CD4-positive, alpha-beta T cell treated with Interleukin-4 for 1 hour (primary cell): ENCODE results near the gene TCF7L2.

Source experiments
- DNase-seq, 2 donors: peaks; one replicate each; pipeline ENCODE4 v3.0.0-alpha.2; 2020 to 2022

Gene TCF7L2

GRCh38 chr10:113026679-113027078 lies 76.6 kb downstream of the TCF7L2 start:
- no peak for DNase-seq

GRCh38 chr10:113027230-113027573 lies 77.2 kb downstream of the TCF7L2 start:
- no peak for DNase-seq

- no peak for DNase-seq
These were observed 77.8 kb downstream of the TCF7L2 start for GRCh38 chr10:113027574-113028455.

GRCh38 chr10:113028456-113029440 lies 78.7 kb downstream of the TCF7L2 start:
- no peak for DNase-seq

- DNase-seq, result no peak
These were observed 80.4 kb downstream of the TCF7L2 start for GRCh38 chr10:113030453-113030852.

- DNase-seq, result no peak
These were observed 81.1 kb downstream of the TCF7L2 start for GRCh38 chr10:113031147-113031546.

- peak in 1 of 2 donors; percentile 3 for DNase-seq
These were observed 83.9 kb downstream of the TCF7L2 start for GRCh38 chr10:113033991-113034390.

GRCh38 chr10:113035732-113036312 lies 85.8 kb downstream of the TCF7L2 start:
- DNase-seq, result no peak

GRCh38 chr10:113036619-113037018 lies 86.6 kb downstream of the TCF7L2 start:
- no peak for DNase-seq

GRCh38 chr10:113037218-113037617 lies 87.2 kb downstream of the TCF7L2 start:
- DNase-seq, result no peak

- DNase-seq, result no peak
These were observed 88.1 kb downstream of the TCF7L2 start for GRCh38 chr10:113038183-113038582.

GRCh38 chr10:113038985-113039384 lies 88.9 kb downstream of the TCF7L2 start:
- no peak for DNase-seq

- no peak for DNase-seq
These were observed 91.3 kb downstream of the TCF7L2 start for GRCh38 chr10:113041324-113041723.

GRCh38 chr10:113041841-113042750 lies 92.0 kb downstream of the TCF7L2 start:
- no peak for DNase-seq

GRCh38 chr10:113042868-113043267 lies 92.8 kb downstream of the TCF7L2 start:
- DNase-seq, result no peak

GRCh38 chr10:113044016-113044755 lies 94.1 kb downstream of the TCF7L2 start:
- DNase-seq, result no peak

GRCh38 chr10:113045147-113046055 lies 95.4 kb downstream of the TCF7L2 start:
- no peak for DNase-seq

- DNase-seq, result no peak
These were observed 97.1 kb downstream of the TCF7L2 start for GRCh38 chr10:113047151-113047550.

- no peak for DNase-seq
These were observed 97.5 kb downstream of the TCF7L2 start for GRCh38 chr10:113047605-113047962.
